HepG2 (cell line): ENCODE results near the gene PEX3. TPM values are rescaled to one million over a fixed set of nuclear protein-coding genes. Genes with fewer than 3 reads are reported as not detected.
A peak's percentile ranks its signal among the peaks of the same experiment; 100 is the strongest.

Experiments used
- GZF1 ChIP-seq: sonication (generic); formaldehyde crosslinking; IDR thresholded peaks from 2 replicates; pipeline ENCODE4 v1.5.1; 2020; ENCODE audit warnings: mild to moderate bottlenecking, missing genetic modification reagents
- MAFF ChIP-seq: IDR thresholded peaks from 2 replicates; pipeline ENCODE4 v1.6.1; 2011; ENCODE audit warnings: low read depth, low read length, improper control_type of control experiment
- MLLT10 ChIP-seq: sonication (generic); formaldehyde crosslinking; IDR thresholded peaks from 2 replicates; pipeline ENCODE4 v1.4.0; 2020; ENCODE audit warnings: missing genetic modification reagents
- MZF1 ChIP-seq: sonication (generic); formaldehyde crosslinking; IDR thresholded peaks from 2 replicates; pipeline ENCODE4 v1.8.1; 2023; ENCODE audit warnings: mild to moderate bottlenecking, missing genetic modification reagents, borderline replicate concordance
- NFATC3 ChIP-seq: sonication (generic); formaldehyde crosslinking; IDR thresholded peaks from 2 replicates; pipeline ENCODE4 v1.5.1; 2020; ENCODE audit warnings: mild to moderate bottlenecking, missing genetic modification reagents
- PHF21A ChIP-seq: sonication (generic); formaldehyde crosslinking; IDR thresholded peaks from 2 replicates; pipeline ENCODE4 v1.5.0; 2020; ENCODE audit warnings: mild to moderate bottlenecking, missing genetic modification reagents
- RFXANK ChIP-seq: IDR thresholded peaks from 2 replicates; pipeline ENCODE4 v1.6.1; 2016
- TBX3 ChIP-seq: fragments of 450-650 bp; IDR thresholded peaks from 2 replicates; pipeline ENCODE4 v1.6.1; 2017; ENCODE audit warnings: antibody characterized with exemption, mild to moderate bottlenecking, inconsistent platforms, borderline replicate concordance
- TCF12 ChIP-seq, 2 experiments: fragments of 450-650 bp in 1 of 2; sonication (generic) in 1 of 2; formaldehyde crosslinking in 1 of 2; IDR thresholded peaks; 2 replicates each; pipeline versions ENCODE4 v1.6.1 to v1.8.0; 2017 to 2022; ENCODE audit warnings: antibody characterized with exemption in 1 of 2, mild to moderate bottlenecking in 1 of 2, missing genetic modification reagents in 1 of 2, moderate library complexity in 1 of 2
- ZNF101 ChIP-seq: sonication (generic); formaldehyde crosslinking; IDR thresholded peaks from 2 replicates; pipeline ENCODE4 v1.4.0; 2020; ENCODE audit warnings: mild to moderate bottlenecking, low read depth, missing genetic modification reagents, borderline replicate concordance
- ZNF282 ChIP-seq: fragments of 450-650 bp; IDR thresholded peaks from 2 replicates; pipeline ENCODE4 v1.6.1; 2018; ENCODE audit not compliant: partially characterized antibody
- ZNF501 ChIP-seq: sonication (generic); formaldehyde crosslinking; IDR thresholded peaks from 2 replicates; pipeline ENCODE4 v1.5.1; 2020; ENCODE audit warnings: mild to moderate bottlenecking, moderate library complexity, missing genetic modification reagents
- ZNF562 ChIP-seq: sonication (generic); formaldehyde crosslinking; IDR thresholded peaks from 2 replicates; pipeline ENCODE4 v1.8.0; 2022; ENCODE audit warnings: missing genetic modification reagents, borderline replicate concordance
- ZNF615 ChIP-seq: sonication (generic); formaldehyde crosslinking; IDR thresholded peaks from 2 replicates; pipeline ENCODE4 v1.5.0; 2020; ENCODE audit warnings: mild to moderate bottlenecking, missing genetic modification reagents, borderline replicate concordance
- polyA plus RNA-seq, 8 experiments: library from polyadenylated mRNA; depleted of rRNA in 3 of 8; stranded (reverse) in 7 of 8; unstranded in 1 of 8; fragments of >200 nt; fragmentation: Illumina TruSeq in 4 of 8; extraction: Trizol in 4 of 8; gene quantifications; 2 replicates each; pipeline versions ENCODE4 v1.2.1 to v1.2.3, GENCODE V29; 2011 to 2016; ENCODE audit warnings: low read depth in 4 of 8, missing spikeins in 1 of 8, mixed read lengths in 1 of 8; ENCODE audit not compliant: insufficient read depth in 1 of 8
- total RNA-seq, 5 experiments: library from RNA; depleted of rRNA; stranded (reverse); fragments of >200 nt; fragmentation: Illumina TruSeq; extraction: Trizol; gene quantifications; 2 replicates each; pipeline ENCODE4 v1.2.3, GENCODE V29; 2016; ENCODE audit warnings: low read depth in 1 of 5
- TF ChIP-seq, protein P1 (sequence below): sonication (generic); formaldehyde crosslinking; IDR thresholded peaks from 2 replicates; pipeline ENCODE4 v1.4.0; 2020; ENCODE audit warnings: missing genetic modification reagents
- TF ChIP-seq, protein P2 (sequence below): sonication (generic); IDR thresholded peaks from 2 replicates; pipeline ENCODE4 v1.6.1; 2016; ENCODE audit warnings: low read depth, borderline replicate concordance
- TF ChIP-seq, protein P3 (sequence below): sonication (generic); formaldehyde crosslinking; conservative IDR thresholded peaks from 2 replicates; pipeline ENCODE4 v1.4.0; 2020; ENCODE audit warnings: missing genetic modification reagents
- TF ChIP-seq, protein P4 (sequence below), 2 experiments: sonication (generic) in 1 of 2; formaldehyde crosslinking in 1 of 2; IDR thresholded peaks; 2 replicates each; pipeline versions ENCODE4 v1.4.0 to v1.6.1; 2018 to 2020; ENCODE audit warnings: missing genetic modification reagents in 2 of 2, borderline replicate concordance in 1 of 2, low read depth in 1 of 2, mild to moderate bottlenecking in 1 of 2, missing biosample characterization in 1 of 2
- TF ChIP-seq, protein P5 (sequence below): fragments of 450-650 bp; IDR thresholded peaks from 2 replicates; pipeline ENCODE4 v1.6.1; 2017
- TF ChIP-seq, protein P6 (sequence below): sonication (generic); formaldehyde crosslinking; IDR thresholded peaks from 2 replicates; pipeline ENCODE4 v1.5.0; 2020; ENCODE audit warnings: mild to moderate bottlenecking, missing genetic modification reagents

The PEX3 gene
- total and polyA plus RNA-seq, 2 of the 13 experiments (the other 11 are each of a cell fraction or from before 2014, with no cell fraction given): 30.9 to 40.8 TPM

DNA sequence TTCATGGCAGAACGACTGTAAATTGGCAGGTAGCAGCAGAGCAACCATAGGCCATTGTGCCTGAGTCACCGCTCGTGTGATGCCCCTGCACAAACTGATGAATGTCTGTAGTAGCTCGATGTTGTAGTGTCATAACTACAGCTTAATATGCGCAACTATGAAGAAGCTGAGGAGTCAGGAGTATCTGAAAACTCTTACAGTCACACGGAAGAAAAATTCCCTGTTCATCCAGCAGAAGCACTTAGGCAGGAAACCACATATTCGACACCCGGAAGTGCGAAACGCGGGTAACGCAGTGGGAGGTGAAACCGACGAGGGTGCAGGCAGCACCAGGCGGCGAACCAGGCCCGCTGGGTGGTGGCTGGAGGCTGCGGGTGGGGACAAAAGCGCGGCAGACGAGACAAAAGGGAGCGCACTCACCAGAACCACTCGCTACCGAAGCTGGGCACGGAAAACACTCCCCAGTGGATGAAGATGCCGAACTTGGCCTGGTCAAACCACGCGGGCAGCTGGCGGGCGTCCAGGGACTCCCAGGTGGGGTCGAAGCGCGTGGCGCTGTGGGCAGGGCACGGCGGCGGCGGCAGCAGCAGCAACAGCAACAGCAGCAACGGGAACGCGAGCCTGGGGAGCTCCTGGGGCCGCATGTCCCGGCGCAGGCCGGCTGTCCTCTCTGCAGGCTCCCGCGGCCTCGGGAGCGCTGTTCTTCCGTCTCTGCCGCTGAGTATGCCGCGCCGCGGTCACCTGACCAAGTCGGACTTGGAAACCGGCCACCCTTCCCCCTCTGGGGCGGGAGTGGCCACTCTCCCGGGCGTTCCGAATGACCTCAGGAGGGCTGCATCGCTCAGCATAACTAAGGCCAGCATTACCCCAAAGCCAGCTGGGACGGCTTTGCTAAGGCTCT, 60.6 kb downstream of the PEX3 start, which contains the start of gene FUCA2 (continued):
- TF ChIP-seq, protein P1, sequence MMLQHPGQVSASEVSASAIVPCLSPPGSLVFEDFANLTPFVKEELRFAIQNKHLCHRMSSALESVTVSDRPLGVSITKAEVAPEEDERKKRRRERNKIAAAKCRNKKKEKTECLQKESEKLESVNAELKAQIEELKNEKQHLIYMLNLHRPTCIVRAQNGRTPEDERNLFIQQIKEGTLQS: no peak
- peak; percentile 80 for TF ChIP-seq PHF21A
- TF ChIP-seq, protein P2, sequence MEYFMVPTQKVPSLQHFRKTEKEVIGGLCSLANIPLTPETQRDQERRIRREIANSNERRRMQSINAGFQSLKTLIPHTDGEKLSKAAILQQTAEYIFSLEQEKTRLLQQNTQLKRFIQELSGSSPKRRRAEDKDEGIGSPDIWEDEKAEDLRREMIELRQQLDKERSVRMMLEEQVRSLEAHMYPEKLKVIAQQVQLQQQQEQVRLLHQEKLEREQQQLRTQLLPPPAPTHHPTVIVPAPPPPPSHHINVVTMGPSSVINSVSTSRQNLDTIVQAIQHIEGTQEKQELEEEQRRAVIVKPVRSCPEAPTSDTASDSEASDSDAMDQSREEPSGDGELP: peak; percentile 64; the same call in 1 of the 2 replicates
- peak; percentile 79; the same call in 1 of the 2 replicates for TF ChIP-seq NFATC3 (CRISPR knock-in tag)
- TF ChIP-seq, protein P3, sequence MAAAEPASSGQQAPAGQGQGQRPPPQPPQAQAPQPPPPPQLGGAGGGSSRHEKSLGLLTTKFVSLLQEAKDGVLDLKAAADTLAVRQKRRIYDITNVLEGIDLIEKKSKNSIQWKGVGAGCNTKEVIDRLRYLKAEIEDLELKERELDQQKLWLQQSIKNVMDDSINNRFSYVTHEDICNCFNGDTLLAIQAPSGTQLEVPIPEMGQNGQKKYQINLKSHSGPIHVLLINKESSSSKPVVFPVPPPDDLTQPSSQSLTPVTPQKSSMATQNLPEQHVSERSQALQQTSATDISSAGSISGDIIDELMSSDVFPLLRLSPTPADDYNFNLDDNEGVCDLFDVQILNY (CRISPR knock-in tag): peak; percentile 12; the same call in 1 of the 2 replicates
- TF ChIP-seq TBX3: 0 out of 2 replicates have a peak, but pooled peaks have one; percentile 12
- TF ChIP-seq TCF12 (IDR thresholded peaks at IDR 0.05): no peak
- TF ChIP-seq TCF12 (CRISPR knock-in tag; IDR thresholded peaks at IDR 0.05): no peak
- 0 out of 2 replicates have a peak, but pooled peaks have one; percentile 18 for TF ChIP-seq RFXANK (CRISPR knock-in tag)
- no peak for TF ChIP-seq ZNF282
- TF ChIP-seq GZF1 (CRISPR knock-in tag): peak; percentile 75
- peak; percentile 83; the same call in 1 of the 2 replicates for TF ChIP-seq ZNF562 (CRISPR knock-in tag)
- TF ChIP-seq, protein P4, sequence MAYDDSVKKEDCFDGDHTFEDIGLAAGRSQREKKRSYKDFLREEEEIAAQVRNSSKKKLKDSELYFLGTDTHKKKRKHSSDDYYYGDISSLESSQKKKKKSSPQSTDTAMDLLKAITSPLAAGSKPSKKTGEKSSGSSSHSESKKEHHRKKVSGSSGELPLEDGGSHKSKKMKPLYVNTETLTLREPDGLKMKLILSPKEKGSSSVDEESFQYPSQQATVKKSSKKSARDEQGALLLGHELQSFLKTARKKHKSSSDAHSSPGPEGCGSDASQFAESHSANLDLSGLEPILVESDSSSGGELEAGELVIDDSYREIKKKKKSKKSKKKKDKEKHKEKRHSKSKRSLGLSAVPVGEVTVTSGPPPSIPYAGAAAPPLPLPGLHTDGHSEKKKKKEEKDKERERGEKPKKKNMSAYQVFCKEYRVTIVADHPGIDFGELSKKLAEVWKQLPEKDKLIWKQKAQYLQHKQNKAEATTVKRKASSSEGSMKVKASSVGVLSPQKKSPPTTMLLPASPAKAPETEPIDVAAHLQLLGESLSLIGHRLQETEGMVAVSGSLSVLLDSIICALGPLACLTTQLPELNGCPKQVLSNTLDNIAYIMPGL (CRISPR knock-in tag; IDR thresholded peaks at IDR 0.05; ENCODE audit: borderline replicate concordance in 1 of 2, low read depth in 1 of 2): peak; percentile 79 to 97
- no peak for TF ChIP-seq MLLT10 (CRISPR knock-in tag)
- TF ChIP-seq, protein P5, sequence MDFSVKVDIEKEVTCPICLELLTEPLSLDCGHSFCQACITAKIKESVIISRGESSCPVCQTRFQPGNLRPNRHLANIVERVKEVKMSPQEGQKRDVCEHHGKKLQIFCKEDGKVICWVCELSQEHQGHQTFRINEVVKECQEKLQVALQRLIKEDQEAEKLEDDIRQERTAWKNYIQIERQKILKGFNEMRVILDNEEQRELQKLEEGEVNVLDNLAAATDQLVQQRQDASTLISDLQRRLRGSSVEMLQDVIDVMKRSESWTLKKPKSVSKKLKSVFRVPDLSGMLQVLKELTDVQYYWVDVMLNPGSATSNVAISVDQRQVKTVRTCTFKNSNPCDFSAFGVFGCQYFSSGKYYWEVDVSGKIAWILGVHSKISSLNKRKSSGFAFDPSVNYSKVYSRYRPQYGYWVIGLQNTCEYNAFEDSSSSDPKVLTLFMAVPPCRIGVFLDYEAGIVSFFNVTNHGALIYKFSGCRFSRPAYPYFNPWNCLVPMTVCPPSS: no peak
- TF ChIP-seq ZNF501: peak; percentile 98
- 0 out of 2 replicates have a peak, but pooled peaks have one; percentile 16 for TF ChIP-seq MZF1 (CRISPR knock-in tag)
- TF ChIP-seq, protein P6, sequence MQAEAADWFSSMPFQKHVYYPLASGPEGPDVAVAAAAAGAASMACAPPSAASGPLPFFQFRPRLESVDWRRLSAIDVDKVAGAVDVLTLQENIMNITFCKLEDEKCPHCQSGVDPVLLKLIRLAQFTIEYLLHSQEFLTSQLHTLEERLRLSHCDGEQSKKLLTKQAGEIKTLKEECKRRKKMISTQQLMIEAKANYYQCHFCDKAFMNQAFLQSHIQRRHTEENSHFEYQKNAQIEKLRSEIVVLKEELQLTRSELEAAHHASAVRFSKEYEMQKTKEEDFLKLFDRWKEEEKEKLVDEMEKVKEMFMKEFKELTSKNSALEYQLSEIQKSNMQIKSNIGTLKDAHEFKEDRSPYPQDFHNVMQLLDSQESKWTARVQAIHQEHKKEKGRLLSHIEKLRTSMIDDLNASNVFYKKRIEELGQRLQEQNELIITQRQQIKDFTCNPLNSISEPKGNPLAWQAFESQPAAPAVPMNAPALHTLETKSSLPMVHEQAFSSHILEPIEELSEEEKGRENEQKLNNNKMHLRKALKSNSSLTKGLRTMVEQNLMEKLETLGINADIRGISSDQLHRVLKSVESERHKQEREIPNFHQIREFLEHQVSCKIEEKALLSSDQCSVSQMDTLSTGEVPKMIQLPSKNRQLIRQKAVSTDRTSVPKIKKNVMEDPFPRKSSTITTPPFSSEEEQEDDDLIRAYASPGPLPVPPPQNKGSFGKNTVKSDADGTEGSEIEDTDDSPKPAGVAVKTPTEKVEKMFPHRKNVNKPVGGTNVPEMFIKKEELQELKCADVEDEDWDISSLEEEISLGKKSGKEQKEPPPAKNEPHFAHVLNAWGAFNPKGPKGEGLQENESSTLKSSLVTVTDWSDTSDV (CRISPR knock-in tag): peak; percentile 92; the same call in 1 of the 2 replicates
- TF ChIP-seq ZNF101 (CRISPR knock-in tag): no peak
- TF ChIP-seq ZNF615 (CRISPR knock-in tag): peak; percentile 85; the same call in 1 of the 2 replicates
- TF ChIP-seq MAFF: peak; percentile 41; the same call in 1 of the 2 replicates
